Globus pallidus (tissue), 1 donor: ENCODE data around the gene B4GALT6.
A peak's percentile ranks its signal among the peaks of the same experiment; 100 is the strongest.

ENCODE experiments used
- DNase-seq: peaks from one replicate; pipeline ENCODE4 v3.0.0-alpha.2; 2015; ENCODE audit warnings: low spot score

The B4GALT6 gene

GRCh38 chr18:31688606-31689005, 4.2 kb upstream of the B4GALT6 start:
- DNase-seq = no peak

GRCh38 chr18:31686986-31687928, 2.9 kb upstream of the B4GALT6 start:
- DNase-seq = no peak

GRCh38 chr18:31686572-31686971, 2.2 kb upstream of the B4GALT6 start:
- no peak for DNase-seq

- DNase-seq = peak; percentile 30
These were observed 1.0 kb upstream of the B4GALT6 start for GRCh38 chr18:31685097-31686082.

- no peak for DNase-seq
These were observed 458 bp downstream of the B4GALT6 start for GRCh38 chr18:31683968-31684278.

- DNase-seq = no peak
These were observed 1.3 kb downstream of the B4GALT6 start for GRCh38 chr18:31683106-31683505.

GRCh38 chr18:31680831-31681568, 3.4 kb downstream of the B4GALT6 start:
- DNase-seq = no peak

- DNase-seq = no peak
These were observed 4.0 kb downstream of the B4GALT6 start for GRCh38 chr18:31680433-31680811.

- DNase-seq = no peak
These were observed 4.5 kb downstream of the B4GALT6 start for GRCh38 chr18:31679791-31680432.

GRCh38 chr18:31679133-31679742, 5.1 kb downstream of the B4GALT6 start:
- no peak for DNase-seq

- DNase-seq = no peak
These were observed 6.0 kb downstream of the B4GALT6 start for GRCh38 chr18:31678425-31678824.

GRCh38 chr18:31677592-31677991, 6.8 kb downstream of the B4GALT6 start:
- no peak for DNase-seq

- no peak for DNase-seq
These were observed 9.0 kb downstream of the B4GALT6 start for GRCh38 chr18:31675404-31675803.

- DNase-seq = no peak
These were observed 11.7 kb downstream of the B4GALT6 start for GRCh38 chr18:31672628-31673135.

- DNase-seq = no peak
These were observed 12.4 kb downstream of the B4GALT6 start for GRCh38 chr18:31671951-31672350.

GRCh38 chr18:31669541-31669940, 14.8 kb downstream of the B4GALT6 start:
- no peak for DNase-seq

- DNase-seq = no peak
These were observed 17.2 kb downstream of the B4GALT6 start for GRCh38 chr18:31667185-31667584.

- DNase-seq = no peak
These were observed 18.3 kb downstream of the B4GALT6 start for GRCh38 chr18:31666055-31666454.

GRCh38 chr18:31664101-31664500, 20.3 kb downstream of the B4GALT6 start:
- no peak for DNase-seq

GRCh38 chr18:31661965-31662364, 22.4 kb downstream of the B4GALT6 start:
- no peak for DNase-seq

- DNase-seq = no peak
These were observed 23.6 kb downstream of the B4GALT6 start for GRCh38 chr18:31660763-31661162.
